Inferior parietal cortex (tissue), 1 donor: ENCODE data around the gene PDZD4.

Experiments used
- DNase-seq: peaks from one replicate; pipeline ENCODE4 v3.0.0-alpha.2; 2016; ENCODE audit errors: extremely low spot score

PDZD4 gene

DNA sequence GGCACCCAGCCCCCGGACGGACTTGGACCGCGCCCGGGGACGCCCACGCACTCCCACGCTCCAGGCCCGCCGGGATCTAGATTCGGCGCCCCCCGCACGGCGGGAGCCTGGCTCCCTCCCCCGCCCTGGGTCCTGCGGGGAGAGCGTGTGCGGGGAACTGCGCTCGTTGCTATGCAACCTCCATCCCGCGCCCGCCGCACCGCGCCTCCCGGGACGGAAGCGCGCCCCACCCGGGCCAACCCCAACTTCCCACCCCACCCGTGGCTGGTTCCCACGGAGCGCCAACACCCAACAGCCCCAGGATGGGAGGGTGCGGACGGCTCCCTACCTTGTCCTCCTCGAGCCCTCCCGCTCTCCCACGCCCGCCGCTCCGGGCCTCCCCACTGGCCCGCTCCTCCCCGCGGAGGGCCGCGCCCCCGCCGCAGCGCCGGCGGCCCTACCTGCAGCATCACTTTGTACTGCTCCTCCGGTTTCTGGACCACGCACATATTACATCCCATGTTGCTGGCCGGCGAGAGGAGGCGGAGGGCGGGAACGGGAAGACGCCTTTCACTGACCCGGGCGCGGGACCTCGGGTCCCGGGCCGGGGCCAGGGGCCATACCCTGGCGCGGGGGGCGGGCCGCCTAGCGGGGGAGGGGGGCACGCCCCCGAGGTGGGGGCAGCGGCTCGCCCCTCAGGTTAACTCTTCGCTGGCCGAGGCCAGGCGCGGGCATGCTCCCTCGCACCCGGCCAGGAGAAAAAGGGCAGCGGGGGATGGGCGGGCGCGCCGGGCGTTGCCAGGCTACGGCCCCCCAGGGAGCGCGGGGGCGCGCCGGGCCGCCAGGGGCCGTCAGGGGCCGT, at the start of gene PDZD4:
PDZD4 (minus strand) TSS at position 746 of the 841 bp plus-strand sequence; CDS start at position 500, 246 bp downstream.
- DNase-seq, result no peak

GRCh38 chrX:153879741-153880439, 49.5 kb upstream of the PDZD4 start:
- DNase-seq, result no peak

- DNase-seq, result no peak
Measured at GRCh38 chrX:153878969-153879653, 48.8 kb upstream of the PDZD4 start.

DNA sequence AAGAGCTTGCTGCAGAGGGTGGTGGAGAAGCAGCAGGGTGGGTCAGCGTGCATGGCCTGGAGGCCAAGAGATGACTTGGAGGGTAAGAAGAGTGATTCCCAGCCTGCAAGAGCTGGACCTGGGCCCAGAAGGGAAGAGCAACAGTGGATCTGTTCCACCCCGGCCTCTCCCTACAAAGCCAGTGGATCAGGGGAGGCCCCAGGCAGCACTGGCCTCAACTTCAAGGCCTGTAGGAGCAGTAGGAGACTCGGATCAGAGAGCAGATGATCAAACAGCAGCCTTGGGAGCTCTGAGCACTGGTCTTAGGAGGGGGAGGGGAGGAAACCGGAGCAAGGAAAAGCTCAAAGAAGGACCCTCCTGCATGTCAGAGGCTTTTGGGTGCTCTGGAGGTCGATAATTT, 48.0 kb upstream of the PDZD4 start:
- DNase-seq, result no peak

DNA sequence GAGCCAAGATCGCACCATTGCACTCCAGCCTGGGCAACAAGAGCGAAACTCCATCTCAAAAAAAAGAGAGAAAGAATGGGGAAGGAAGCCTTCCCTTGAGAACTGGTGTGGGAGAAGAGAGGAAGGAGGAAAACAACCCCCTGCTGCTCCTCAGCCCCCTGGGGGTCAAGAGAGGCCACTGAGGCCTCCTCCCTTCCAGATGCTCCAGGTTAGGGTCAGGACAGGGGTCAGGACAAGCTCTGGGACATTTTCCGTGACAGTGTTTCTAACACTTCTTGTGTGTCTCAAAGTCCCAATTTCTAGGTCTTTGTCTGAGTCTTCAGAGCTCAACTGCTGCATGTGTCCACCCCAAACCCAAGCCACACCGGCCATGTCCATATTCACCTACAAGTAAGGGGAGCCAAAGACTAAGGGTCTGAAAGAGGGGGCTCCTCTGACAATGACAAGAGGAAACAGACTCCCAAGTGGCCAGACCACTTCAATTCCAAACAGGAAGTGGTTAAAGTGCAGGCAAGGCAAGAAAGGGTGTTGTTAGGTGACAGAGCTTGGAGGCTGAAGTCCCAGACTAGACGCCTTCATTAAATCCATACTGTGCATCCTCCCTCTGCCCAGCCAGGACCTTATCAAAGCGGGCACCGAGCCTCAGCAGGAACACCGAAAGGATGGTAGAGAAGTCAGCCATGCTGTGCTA, 47.4 kb upstream of the PDZD4 start:
- no peak for DNase-seq

DNA sequence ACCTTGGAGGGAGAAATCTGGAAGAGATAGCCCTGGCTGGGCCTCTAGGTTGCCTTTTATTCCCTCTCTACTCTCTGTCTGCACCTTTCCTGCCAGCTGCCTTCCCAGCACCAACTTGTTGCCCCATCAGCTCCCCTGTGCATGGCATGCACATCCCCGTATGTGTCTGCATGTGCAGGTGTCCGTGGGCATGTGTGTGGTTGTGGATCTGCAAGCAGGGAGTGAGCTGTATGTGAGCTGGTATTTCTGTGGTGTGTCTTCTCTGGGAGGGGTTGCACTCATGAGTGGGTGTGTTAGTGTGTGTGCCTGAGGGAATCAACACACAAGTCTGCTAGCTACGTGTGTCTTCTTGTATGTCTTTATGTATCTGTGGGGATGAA, 45.8 kb upstream of the PDZD4 start:
- no peak for DNase-seq

DNA sequence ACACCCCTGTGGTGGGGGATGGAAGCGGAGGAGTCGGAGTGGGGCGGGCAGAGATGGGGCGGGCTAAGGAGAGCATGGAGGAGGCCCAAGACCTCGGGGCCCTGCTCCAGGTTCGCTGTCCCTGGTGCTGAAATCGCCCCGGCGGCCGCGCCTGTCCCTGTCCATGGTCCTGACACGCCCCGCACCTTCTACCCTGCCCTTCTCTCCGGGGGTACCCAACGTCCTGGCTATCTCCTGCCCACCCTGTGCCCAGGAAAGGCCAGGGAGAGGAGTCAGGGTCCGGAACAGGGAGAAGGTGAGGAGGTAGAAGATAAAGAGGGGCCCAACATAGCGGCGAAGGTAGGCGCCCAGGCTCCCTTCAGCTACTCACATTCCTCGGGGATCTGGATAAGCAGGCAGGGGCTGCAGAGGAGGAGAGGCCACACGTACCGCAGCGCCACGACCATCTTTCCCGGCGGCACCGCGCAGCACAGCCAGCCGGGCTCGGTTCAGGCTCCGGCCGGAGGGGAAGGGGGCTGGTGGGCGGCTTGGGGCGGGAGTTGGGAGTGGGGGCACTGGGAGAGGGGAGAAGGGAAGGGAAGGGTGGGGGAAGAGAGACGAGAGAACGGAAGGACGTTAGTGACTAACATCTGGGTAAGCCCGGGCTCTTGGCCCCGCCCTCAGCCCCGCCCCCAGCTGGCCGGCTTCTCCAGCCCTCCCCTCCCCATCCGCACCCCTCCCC, 45.2 kb upstream of the PDZD4 start:
- DNase-seq, result peak; percentile 19

GRCh38 chrX:153874366-153875125, 44.2 kb upstream of the PDZD4 start:
- no peak for DNase-seq

- no peak for DNase-seq
Measured at GRCh38 chrX:153874085-153874365, 43.7 kb upstream of the PDZD4 start.

- DNase-seq, result no peak
Measured at GRCh38 chrX:153873282-153874084, 43.1 kb upstream of the PDZD4 start.

GRCh38 chrX:153871946-153872878, 41.9 kb upstream of the PDZD4 start:
- DNase-seq, result no peak

DNA sequence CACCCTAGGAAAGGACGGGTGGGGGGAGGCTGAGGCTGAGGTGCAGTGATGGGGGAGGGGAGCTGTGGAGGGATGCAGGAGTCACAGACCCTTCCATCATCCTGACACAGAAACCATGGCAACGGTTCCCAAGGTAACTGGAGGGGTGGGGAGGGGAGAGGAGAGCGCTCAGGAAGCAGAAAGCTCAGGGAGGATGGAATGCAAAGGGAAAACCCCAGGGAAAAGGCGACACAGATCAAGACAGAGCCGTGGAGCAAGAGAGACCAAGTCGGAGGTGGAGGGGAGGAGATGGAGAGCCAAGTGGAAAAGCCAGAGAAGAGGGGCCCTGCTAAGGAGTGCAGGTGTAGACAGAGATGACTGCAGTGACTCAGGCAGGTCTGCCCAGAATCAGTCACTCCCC, 41.1 kb upstream of the PDZD4 start:
- DNase-seq, result no peak

GRCh38 chrX:153870791-153871360, 40.5 kb upstream of the PDZD4 start:
- no peak for DNase-seq

- DNase-seq, result no peak
Measured at GRCh38 chrX:153870288-153870690, 39.9 kb upstream of the PDZD4 start.

DNA sequence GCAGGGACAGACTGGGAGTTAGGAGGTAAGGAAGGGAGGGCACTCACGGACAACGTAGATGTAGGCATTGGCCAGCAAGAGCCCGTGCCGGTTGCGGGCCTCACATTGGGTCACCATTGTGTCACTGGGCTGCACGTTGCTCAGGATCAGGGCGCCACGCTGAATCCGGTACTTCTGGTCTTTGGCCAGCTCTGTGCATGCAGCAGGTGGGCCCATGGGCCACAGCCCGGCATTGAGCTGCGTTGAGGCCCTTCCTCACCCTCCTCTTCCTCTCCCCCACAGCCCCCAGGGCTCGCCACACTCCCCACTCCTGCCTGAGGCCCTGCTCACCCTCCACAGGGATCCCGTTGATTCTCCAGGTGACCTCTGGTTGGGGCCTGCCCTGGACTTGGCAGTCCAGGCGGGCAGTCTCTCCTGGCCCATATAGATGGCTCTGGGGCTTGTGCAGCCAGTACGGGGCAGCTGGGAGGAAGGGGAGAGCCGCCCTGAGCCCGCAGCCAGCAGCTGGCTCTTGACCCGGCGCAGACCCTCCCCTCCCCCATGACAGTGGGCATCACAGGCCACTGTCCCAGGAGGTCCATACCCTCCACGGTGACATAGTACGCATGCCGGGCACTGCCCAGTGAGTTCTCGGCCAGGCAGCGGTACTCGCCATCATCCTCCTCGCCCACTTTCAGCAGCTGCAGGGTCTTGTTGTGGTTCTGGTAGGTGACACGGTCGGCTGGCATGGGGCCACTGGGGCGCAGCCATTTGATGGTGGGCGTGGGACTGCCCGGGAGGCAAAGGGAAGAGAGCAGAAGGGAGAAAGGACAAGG, 39.3 kb upstream of the PDZD4 start:
- no peak for DNase-seq

- no peak for DNase-seq
Measured at GRCh38 chrX:153868576-153869472, 38.5 kb upstream of the PDZD4 start.

GRCh38 chrX:153867671-153868070, 37.3 kb upstream of the PDZD4 start:
- no peak for DNase-seq
